Measurements from ENCODE around the gene DCAF8L1.
"Not testable (repeated sequence)": the region's sequence is repeated elsewhere in the genome, so short reads cannot be mapped to it uniquely, and the experiment has no call there.

The DCAF8L1 gene

DNA sequence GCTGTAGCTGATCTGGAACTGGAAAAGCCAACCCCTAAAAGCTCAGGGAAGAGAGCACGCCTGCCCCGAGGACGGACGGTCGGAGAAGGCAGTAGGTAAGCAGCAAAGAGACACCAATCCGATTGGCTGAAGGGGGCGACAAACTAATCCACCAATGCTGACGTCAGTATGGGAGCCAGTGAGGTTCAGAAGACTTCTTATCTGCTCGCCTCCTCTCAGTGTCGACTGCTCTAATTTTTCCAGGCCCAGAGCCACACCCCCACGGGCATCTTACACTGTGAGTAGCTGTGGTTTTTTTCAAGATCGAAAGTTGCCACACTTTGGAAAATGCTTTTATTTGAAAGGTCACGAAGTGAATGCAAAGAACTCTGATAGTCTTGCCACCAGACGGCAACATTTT, at the start of gene DCAF8L1:
Gene DCAF8L1 (minus strand): TSS at position 101 of the 400 bp plus-strand sequence. CDS start 115 bp downstream, outside the sequence.
- no peak for FAIRE-seq

DNA sequence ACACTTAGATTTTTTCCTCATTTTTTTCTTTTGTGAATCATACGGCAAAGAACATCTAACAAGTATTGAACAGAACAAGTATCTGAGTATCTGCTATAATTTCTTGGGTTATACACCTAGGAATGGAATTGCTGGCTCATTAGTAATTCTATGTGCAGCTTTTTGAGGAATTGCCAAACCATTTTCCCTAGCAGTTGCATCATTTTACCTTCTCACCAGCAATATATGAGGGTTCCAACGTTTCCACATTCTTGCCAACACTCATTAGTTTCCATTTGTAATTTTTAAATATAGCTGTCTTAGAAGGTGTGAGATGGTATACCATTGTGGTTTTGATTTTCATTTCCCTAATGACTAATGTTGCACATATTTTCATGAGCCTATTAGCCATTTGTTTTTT, 41.1 kb upstream of the DCAF8L1 start:
- no peak for FAIRE-seq

DNA sequence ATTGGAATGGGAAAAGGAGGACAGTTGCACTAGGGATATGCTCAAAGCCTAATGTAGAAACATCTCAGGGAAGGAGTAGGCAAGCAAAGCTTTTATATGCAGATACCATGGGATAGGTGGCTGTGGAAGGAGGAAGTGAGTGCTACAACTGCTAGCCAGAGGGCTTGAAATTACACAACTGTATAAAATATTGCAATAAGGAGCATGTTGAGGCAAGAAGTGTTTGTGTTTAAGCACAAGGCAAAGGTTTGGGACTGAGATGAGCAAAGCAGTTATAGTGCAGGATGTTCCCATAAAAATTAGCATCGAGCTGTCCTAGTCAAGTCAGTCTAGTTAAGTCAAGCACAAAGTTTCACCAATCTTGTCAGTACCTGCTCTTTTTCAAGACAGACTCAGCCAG, 35.6 kb upstream of the DCAF8L1 start:
- FAIRE-seq, result no peak

GRCh38 chrX:28015993-28016392, 34.7 kb upstream of the DCAF8L1 start:
- FAIRE-seq, result no peak

- FAIRE-seq, result no peak
Observed at GRCh38 chrX:28010875-28011274, 29.6 kb upstream of the DCAF8L1 start.

GRCh38 chrX:27998666-27999065, 17.4 kb upstream of the DCAF8L1 start:
- FAIRE-seq, result no peak

DNA sequence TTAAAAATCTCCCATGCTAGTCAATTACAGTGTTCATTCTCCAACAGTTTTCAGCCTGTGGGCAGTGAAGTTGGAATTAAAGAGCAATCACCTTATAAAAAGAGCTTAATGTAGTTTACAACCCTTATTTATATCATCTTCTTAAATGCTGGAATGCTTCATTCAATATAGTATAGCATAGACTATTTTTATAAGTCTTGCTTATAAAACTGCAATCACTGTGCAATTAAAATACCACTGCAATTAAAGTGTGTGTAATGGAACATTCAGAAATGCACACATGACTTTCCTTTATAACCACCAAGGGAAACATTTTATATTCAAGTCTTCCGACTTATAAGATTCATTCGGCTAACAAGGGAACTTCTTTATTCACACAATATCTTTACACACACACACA, 16.4 kb upstream of the DCAF8L1 start:
- no peak for FAIRE-seq

- no peak for FAIRE-seq
Observed at GRCh38 chrX:27996132-27996531, 14.9 kb upstream of the DCAF8L1 start.

- FAIRE-seq, result no peak
Observed at GRCh38 chrX:27995611-27996010, 14.4 kb upstream of the DCAF8L1 start.

DNA sequence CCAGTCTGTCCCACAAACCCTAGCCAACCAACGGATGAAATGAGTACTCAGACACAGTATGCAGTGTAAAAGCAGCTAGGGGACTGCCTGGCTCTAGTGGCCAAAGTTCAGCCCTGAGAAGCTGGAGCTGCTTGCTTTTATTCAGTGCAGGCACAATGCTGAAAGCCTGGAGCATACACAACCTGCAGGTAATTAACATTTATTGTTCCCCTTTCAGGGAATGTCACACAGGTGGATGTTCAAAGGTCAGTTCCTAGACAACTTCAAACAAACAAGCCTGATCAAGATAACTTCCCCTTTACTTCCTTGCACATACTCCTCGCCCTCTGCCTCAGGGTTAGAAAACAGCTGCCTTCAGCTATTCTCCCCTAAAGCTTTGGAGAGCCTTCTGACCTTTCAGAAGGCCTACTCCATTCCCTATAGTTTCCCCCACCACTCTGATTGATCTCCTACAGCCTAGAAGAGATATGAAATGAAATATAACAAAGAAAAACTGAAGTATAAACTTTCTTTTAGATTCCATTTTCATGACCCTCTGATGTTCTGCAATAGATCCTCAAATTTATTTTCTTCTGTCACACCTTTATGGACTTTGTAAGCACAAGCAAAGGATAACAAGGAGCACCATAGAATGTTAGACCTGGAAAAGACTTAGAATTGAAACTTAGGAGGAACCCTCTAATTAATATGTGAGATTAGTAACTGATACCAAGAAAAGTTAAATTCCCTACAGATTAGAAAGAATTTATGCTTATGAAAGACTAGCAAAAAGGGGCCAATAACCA, 6.8 kb upstream of the DCAF8L1 start:
- no peak for FAIRE-seq

DNA sequence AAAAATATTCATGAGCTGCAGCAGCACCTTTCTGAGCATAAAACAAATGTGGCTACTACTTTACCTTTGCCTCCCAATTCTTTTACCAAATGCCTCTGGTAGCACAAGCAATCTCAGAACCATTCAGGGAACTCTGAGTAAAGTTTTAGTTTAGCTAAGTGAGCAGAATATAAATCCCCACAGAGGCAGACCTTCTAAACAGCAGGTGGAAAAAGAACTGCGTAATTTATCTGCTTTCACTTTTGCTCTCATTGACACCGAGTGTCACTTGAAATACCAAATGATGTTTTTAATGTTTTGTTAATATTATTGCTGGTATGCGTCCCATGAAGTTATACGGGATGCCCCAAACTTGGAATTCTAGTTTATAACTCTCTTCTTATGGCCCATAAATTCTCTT, 4.3 kb downstream of the DCAF8L1 start:
- not testable (repeated sequence) for FAIRE-seq

- no peak for FAIRE-seq
Observed at GRCh38 chrX:27976284-27976683, 5.0 kb downstream of the DCAF8L1 start.

DNA sequence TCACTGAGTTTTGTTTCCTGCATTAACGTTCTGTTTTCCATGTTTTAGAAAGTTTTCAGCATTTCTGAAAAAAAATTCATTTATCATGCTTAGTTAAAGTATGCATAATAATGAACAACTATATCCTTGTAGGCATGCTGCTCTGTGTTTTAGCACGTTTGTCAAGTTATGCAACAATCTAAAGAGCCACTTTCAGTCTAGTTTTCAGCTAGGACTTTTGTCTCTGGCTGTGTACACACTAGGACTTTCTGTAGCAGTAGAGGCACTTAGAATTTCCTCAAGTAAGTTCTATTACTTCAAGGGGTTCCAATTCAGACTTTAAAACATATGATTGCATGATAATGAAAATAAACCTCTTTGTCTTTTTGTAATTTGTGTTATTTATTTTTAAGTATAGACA, 12.4 kb downstream of the DCAF8L1 start:
- FAIRE-seq, result no peak

DNA sequence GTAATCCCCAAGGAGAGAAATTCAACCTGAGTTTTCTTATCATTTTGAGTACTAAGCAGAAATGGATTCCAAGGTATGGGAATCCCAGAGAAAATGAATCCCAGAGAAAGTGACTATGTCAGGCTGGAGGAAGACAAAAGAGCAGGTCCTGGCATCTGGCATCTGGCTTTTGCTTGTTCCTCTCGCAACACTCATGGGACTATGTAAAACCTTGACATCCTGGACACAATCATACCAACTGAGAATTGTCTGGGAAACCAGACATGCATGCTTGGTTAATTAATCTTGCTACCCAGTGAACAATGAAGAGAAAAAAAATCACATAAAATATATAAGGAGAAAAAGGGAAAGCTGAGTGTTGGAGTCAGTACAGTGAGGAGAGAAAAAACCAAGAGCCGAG, 12.9 kb downstream of the DCAF8L1 start:
- FAIRE-seq, result no peak

DNA sequence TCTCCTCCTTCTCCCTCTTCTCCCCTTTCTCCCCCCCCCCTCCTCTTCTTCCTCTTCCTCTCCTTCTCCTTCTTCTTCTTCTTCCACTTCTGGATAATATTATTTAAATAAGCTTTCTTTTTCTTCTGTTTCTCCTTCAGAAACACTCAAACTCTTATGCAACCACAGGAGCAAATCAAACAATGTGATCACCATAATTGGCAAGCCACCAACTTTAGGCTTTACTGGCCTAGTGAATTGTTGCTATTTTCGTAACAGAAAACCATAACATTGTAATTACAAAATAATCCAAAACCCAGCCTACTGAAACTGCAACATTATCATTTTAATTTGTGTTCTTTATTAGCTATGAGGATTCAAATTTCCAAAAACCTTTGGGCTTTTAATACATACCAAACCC, 14.3 kb downstream of the DCAF8L1 start:
- no peak for FAIRE-seq

DNA sequence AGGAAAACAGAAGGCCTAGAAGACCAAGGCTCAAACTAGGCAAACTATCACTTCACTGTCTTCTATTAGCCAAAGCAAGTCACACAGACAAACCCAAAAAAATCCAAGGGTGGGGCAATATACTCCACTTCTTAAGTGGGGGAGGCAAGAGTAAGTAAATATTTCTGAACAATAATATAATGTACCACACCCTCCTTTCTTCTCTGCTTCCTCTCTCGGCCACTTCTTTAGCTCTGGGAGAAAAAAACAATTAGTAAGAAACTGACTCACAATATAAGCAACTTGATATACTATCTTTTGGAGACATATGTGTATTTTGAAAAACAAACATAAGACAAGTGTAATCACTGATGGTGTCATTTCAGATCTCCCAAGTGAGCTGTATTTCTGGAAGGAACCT, 14.8 kb downstream of the DCAF8L1 start:
- no peak for FAIRE-seq

DNA sequence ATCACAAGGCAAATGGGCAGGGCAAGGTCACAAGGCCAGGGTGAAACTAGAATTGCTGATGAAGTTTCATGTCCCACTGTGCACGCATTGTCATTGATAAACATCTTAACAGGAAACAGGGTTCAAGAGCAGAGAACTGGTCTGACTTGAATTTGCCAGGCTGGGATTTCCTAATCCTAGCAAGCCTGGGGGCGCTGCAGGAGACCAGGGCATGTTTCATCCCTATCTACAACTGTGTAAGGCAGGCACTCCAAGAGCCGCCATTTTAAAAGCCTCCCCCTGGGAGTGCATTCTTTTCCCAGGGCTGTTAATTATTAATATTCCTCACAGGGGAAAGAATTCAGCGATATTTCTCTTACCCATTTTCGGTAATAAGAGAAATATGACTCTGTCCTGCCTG, 15.9 kb downstream of the DCAF8L1 start:
- FAIRE-seq, result not testable (repeated sequence)

DNA sequence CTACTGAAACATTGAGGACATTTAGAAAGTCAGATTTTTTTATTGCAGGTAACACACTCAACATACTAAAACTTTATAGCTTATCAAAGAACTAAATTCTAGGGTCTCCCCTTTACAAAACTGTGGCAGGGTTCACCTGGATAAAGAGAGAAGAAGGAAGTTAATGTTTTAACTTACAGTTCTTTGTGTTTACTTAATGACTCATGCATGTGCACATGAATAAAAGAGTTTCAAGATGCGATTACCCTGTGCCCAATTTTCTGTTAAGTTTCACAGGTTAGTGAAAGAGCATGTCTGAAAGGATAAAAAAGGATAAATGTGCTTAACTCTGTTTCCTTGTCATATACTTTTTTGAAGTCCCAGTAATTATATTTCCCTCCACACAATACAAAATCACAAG, 16.8 kb downstream of the DCAF8L1 start:
- no peak for FAIRE-seq

DNA sequence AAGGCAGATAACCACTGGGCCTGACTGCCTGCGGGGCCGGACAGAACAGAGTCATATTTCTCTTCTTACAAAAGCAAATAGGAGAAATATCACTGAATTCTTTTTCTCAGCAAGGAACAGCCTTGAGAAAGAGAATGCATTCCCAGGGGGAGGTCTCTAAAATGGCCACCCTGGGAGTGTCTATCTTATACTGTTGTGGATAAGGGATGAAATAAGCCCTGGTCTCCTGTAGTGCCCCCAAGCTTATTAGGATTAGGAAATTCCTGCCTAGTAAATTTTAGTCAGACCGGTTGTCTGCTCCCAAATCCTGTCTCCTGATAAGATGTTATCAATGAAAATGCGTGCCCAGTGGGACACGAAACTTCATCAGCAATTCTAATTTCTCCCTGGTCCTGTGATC, 20.8 kb downstream of the DCAF8L1 start:
- FAIRE-seq, result not testable (repeated sequence)

DNA sequence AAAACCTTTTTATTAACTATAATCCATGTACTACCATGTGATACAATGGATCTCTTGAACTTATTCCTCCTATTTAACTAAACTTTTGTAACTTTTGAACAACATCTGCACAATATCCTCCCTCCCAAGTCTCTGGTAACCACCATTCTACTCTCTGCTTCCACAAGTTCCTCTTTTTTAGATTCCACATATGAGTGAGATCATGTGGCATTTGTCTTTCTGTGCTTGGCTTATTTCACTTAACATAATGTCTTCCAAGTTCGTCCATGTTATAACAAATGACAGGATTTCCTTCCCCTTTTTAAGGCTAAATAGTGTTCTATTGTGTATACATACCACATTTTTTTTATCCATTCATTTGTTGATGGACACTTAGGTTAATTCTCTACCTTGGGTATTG, 28.1 kb downstream of the DCAF8L1 start:
- no peak for FAIRE-seq

- no peak for FAIRE-seq
Observed at GRCh38 chrX:27933361-27933760, 47.9 kb downstream of the DCAF8L1 start.

Measured in A204.1 (cell line).